ENCODE measurements around the gene MFAP3L. TPM values are rescaled to one million over a fixed set of nuclear protein-coding genes. Genes with fewer than 3 reads are reported as not detected.

The MFAP3L gene
- total RNA-seq, 5 donors from 2014 or later (not counting 1 experiment from before 2014, with no cell fraction given), result 0.75 to 1.7 (median 0.90) TPM

DNA sequence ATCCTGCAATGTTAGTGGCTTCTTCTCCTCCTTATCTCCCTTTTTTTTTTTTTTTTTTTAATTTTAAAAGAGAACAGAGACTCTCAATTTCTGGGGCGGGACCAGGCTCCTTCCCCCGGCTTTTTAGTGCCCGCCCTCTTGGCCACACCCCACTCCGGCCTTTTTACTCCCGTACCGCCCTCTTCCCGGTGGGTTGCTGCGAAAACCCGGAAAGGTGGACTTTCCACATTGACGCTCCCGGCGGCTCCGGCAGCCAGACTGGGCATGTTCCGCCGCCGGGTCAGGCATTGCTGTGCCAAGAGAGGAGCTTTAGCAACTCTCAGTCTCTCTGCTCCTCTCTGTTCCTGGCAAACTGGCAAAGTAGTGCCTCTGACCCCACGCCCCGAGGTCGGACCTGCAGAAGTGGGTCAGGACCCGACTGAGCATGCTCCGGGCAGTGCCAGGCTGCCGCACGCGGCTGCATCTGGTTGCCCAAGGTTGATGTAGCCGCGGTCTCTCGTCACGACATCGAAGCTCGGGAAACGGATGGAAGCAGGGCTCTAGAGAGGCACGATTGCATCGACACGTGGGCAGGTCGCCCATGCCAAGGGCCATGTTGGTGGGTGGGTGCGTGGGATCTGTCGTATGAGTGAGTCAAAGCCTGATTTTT, 1.1 kb upstream of the MFAP3L start:
- H3K27ac ChIP-seq (ENCODE audit: low read length), result peak overlapping the region; percentile 54
- ChIA-PET POLR2A (interaction anchor here (0.5 to 0.9 kb wide), 4 partner anchors 217 to 1111 kb away, joined by 3 to 8 read pairs (median 4); no protein-coding TSS in a partner anchor), CTCF (interaction anchor here (0.6 to 0.7 kb wide), 2 partner anchors 260 to 1720 kb away, joined by 4 to 6 read pairs; no protein-coding TSS in a partner anchor)
- no peaks in the 10 kb centered on the region for H3K9me3 ChIP-seq
- H3K4me1 ChIP-seq (ENCODE audit: control insufficient read depth in 1 of 2, extremely low read depth in 1 of 2, insufficient read depth in 2 of 2, low read length in 2 of 2), result peaks cover 4 to 15% of the 10 kb centered on the region in 2 experiments
- Mint-ChIP-seq H3K36me3 (no peaks in the 10 kb centered on the region), H3K4me3 (peak overlapping the region; percentile 87 to 91 (median 87)), H3K4me1 (peaks cover 12 to 17% (median 12%) of the 10 kb centered on the region in 3 donors), H3K27me3 (peaks cover 3 to 18% of the 10 kb centered on the region in 2 donors), H3K9me3 (no peaks in the 10 kb centered on the region), H3K27ac (peak overlapping the region; percentile 78 to 80)
- peak overlapping the region; percentile 82 to 96 for H3K4me3 ChIP-seq (ENCODE audit: control insufficient read depth in 1 of 2, extremely low read depth in 1 of 2, low read length in 1 of 2)
- WGBS (ENCODE audit: insufficient coverage), result 0% methylated on average over 31 of the region's 37 CpGs
- DNase-seq, result peak; percentile 63 to 92 (median 81)
- ATAC-seq (replicated peaks in 1 of 4), result peak; percentile 68 to 73 (median 70)
- no peaks in the 10 kb centered on the region for H3K36me3 ChIP-seq (ENCODE audit: control insufficient read depth in 2 of 2, extremely low read depth in 1 of 2, insufficient read depth in 1 of 2, low read length in 1 of 2)
- H3K27me3 ChIP-seq (replicated peaks in 1 of 2; ENCODE audit: control insufficient read depth in 2 of 2, extremely low read depth in 1 of 2, insufficient read depth in 2 of 2, low read length in 1 of 2), result peaks cover 2 to 15% of the 10 kb centered on the region in 2 experiments

DNA sequence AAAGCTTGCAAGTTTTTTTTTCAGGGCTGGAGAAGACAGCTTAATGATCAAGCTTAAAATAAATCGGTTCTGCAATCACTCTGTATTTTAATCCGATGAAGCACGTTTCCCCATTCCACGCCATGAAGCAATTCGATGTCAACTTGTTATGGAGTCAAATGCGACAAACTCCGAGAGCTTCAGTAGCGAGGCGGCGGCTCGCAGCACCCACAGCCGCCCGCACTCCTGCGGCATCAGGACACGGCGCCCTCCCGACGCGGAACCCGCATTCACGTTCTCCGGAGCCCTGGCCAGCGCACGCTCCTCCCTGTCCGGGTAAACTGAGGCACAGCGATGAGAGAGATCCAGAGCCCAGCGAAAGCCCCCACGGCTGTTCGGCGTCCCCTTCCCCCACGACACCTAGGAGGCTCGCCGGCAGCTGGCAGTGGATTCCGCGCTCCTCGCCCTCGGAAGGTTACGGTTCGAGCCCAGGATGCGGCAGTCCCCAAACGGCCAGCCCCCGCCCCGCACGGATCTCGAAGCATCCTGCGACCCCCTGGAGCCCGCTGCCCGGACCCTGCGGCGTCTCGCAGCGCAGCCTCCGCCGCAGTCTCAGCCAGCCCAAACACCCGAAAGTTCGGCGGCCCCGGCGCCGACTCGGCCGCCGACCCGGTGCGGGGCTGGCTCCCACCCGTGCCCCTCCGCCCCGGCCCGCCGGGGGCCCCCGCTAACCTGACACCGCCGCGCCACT, 507 bp downstream of the MFAP3L start:
- DNase-seq (peak in 13 of 35 experiments; percentile 0 to 24 (median 5)), ATAC-seq (replicated peaks in 1 of 4) (peak in 1 of 4 experiments; percentile 0)
- Mint-ChIP-seq H3K4me1 (peaks cover 12 to 17% (median 12%) of the 10 kb centered on the region in 3 donors), H3K4me3 (peak overlapping the region; percentile 82 to 91 (median 82)), H3K9me3 (no peaks in the 10 kb centered on the region), H3K27me3 (peaks cover 3 to 15% of the 10 kb centered on the region in 2 donors), H3K27ac (peak overlapping the region in 1 of 2 donors; percentile 37), H3K36me3 (no peaks in the 10 kb centered on the region)
- Histone ChIP-seq H3K9me3 (no peaks in the 10 kb centered on the region), H3K4me1 (ENCODE audit: control insufficient read depth in 1 of 2, extremely low read depth in 1 of 2, insufficient read depth in 2 of 2, low read length in 2 of 2) (peaks cover 4 to 15% of the 10 kb centered on the region in 2 experiments), H3K27me3 (replicated peaks in 1 of 2; ENCODE audit: control insufficient read depth in 2 of 2, extremely low read depth in 1 of 2, insufficient read depth in 2 of 2, low read length in 1 of 2) (peaks cover 2 to 13% of the 10 kb centered on the region in 2 experiments), H3K36me3 (ENCODE audit: control insufficient read depth in 2 of 2, extremely low read depth in 1 of 2, insufficient read depth in 1 of 2, low read length in 1 of 2) (no peaks in the 10 kb centered on the region), H3K4me3 (ENCODE audit: control insufficient read depth in 1 of 2, extremely low read depth in 1 of 2, low read length in 1 of 2) (peak overlapping the region; percentile 51 to 67), H3K27ac (ENCODE audit: low read length) (no peak overlapping the region)
- CTCF ChIA-PET, result interaction anchor here (0.7 to 1.2 kb wide), 4 partner anchors 213 to 413 kb away, joined by 3 to 4 read pairs (median 4); partner anchors contain the start of gene NEK1 (in 1 of the 2)
- POLR2A ChIA-PET, result interaction anchor here in 1 of 2 donors (0.6 kb wide), 3 partner anchors 364 to 1015 kb away, joined by 3 to 6 read pairs (median 3); partner anchors contain the start of gene CBR4
- WGBS (ENCODE audit: insufficient coverage), result 6% methylated on average over 74 of the region's 74 CpGs

DNA sequence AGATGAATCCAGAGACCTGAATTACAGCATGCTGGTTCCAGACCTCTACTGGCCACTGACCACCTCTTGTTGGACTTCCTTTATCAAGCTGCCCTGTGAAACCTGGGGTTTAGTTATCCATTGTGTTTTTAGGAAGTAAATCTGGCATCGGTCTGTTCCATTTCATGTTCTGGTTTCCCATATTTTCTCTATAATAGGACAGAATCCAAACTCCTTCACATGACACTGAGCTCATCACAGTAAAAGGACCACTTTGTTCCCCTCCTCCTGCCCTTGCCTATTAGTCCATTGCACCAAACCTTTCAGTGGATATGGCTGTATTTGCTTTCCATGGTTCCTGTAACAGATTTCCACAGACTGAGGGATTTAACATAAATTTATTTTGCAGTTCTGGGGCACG, 4.0 kb downstream of the MFAP3L start:
- Mint-ChIP-seq H3K27me3 (peaks cover 3 to 8% of the 10 kb centered on the region in 2 donors), H3K36me3 (no peaks in the 10 kb centered on the region), H3K4me3 (no peak overlapping the region), H3K27ac (no peak overlapping the region), H3K4me1 (peaks cover 1 to 9% (median 5%) of the 10 kb centered on the region in 3 donors), H3K9me3 (no peaks in the 10 kb centered on the region)
- ATAC-seq (replicated peaks in 1 of 4) (no peak), DNase-seq (no peak)
- WGBS (ENCODE audit: insufficient coverage), result 100% methylated on average over 1 of the region's 2 CpGs
- Histone ChIP-seq H3K27me3 (replicated peaks in 1 of 2; ENCODE audit: control insufficient read depth in 2 of 2, extremely low read depth in 1 of 2, insufficient read depth in 2 of 2, low read length in 1 of 2) (peaks cover 0 to 5% of the 10 kb centered on the region in 2 experiments), H3K27ac (ENCODE audit: low read length) (no peak overlapping the region), H3K36me3 (ENCODE audit: control insufficient read depth in 2 of 2, extremely low read depth in 1 of 2, insufficient read depth in 1 of 2, low read length in 1 of 2) (no peaks in the 10 kb centered on the region), H3K4me3 (ENCODE audit: control insufficient read depth in 1 of 2, extremely low read depth in 1 of 2, low read length in 1 of 2) (no peak overlapping the region), H3K4me1 (ENCODE audit: control insufficient read depth in 1 of 2, extremely low read depth in 1 of 2, insufficient read depth in 2 of 2, low read length in 2 of 2) (peaks cover 4 to 10% of the 10 kb centered on the region in 2 experiments), H3K9me3 (no peaks in the 10 kb centered on the region)
- POLR2A ChIA-PET, result no interaction called here
- CTCF ChIA-PET, result interaction anchor here in 1 of 2 donors (0.7 kb wide), 1 partner anchor 409 kb away, joined by 3 read pairs; no protein-coding TSS in a partner anchor

- ATAC-seq (replicated peaks in 1 of 4) (no peak), DNase-seq (no peak)
- H3K9me3 Mint-ChIP-seq, result no peaks in the 10 kb centered on the region
- POLR2A ChIA-PET, result no interaction called here
- Histone ChIP-seq H3K9me3 (no peaks in the 10 kb centered on the region), H3K4me1 (ENCODE audit: control insufficient read depth in 1 of 2, extremely low read depth in 1 of 2, insufficient read depth in 2 of 2, low read length in 2 of 2) (no peaks in the 10 kb centered on the region), H3K27me3 (replicated peaks in 1 of 2; ENCODE audit: control insufficient read depth in 2 of 2, extremely low read depth in 1 of 2, insufficient read depth in 2 of 2, low read length in 1 of 2) (peaks cover 0 to 4% of the 10 kb centered on the region in 2 experiments), H3K27ac (ENCODE audit: low read length) (no peak overlapping the region), H3K4me3 (ENCODE audit: control insufficient read depth in 1 of 2, extremely low read depth in 1 of 2, low read length in 1 of 2) (no peak overlapping the region), H3K36me3 (ENCODE audit: control insufficient read depth in 2 of 2, extremely low read depth in 1 of 2, insufficient read depth in 1 of 2, low read length in 1 of 2) (no peaks in the 10 kb centered on the region)
- no peak overlapping the region for H3K27ac Mint-ChIP-seq
- H3K4me1 Mint-ChIP-seq, result no peaks in the 10 kb centered on the region
- CTCF ChIA-PET, result interaction anchor here in 1 of 2 donors (0.7 kb wide), 1 partner anchor 433 kb away, joined by 3 read pairs; no protein-coding TSS in a partner anchor
- no peak overlapping the region for H3K4me3 Mint-ChIP-seq
- WGBS (ENCODE audit: insufficient coverage), result 75% methylated on average over 1 of the region's 3 CpGs
- H3K36me3 Mint-ChIP-seq, result no peaks in the 10 kb centered on the region
- peaks cover 3 to 4% of the 10 kb centered on the region in 2 donors for H3K27me3 Mint-ChIP-seq
These were observed 8.9 kb downstream of the MFAP3L start for GRCh38 chr4:170017252-170017651.

DNA sequence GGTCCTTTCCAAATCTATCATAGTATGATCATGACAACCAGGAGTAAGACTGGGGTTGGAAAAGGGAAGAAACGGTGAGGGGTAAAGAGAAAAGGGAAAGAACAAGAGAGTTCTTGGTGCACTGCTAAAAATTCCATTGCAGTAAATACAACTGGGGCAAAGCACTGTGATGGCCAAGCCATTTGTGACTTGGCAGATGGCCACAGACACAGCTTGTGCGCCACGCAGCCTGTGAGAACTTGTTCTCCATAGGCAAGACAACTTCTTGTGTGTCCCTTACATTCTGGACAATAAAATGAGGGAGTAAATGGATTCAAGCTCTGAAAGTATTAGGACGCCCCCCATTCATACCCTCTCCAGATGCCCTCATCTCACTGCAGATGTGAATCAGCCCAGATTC, 10.9 kb downstream of the MFAP3L start:
- 80% methylated on average over 1 of the region's 4 CpGs for WGBS (ENCODE audit: insufficient coverage)
- POLR2A ChIA-PET, result no interaction called here
- H3K4me3 ChIP-seq (ENCODE audit: control insufficient read depth in 1 of 2, extremely low read depth in 1 of 2, low read length in 1 of 2), result no peak overlapping the region

More for the DNA sequence above, 10.9 kb downstream of the MFAP3L start:
- peaks cover 0 to 4% (median 0%) of the 10 kb centered on the region in 3 donors for H3K9me3 Mint-ChIP-seq
- no peaks in the 10 kb centered on the region for H3K4me1 ChIP-seq (ENCODE audit: control insufficient read depth in 1 of 2, extremely low read depth in 1 of 2, insufficient read depth in 2 of 2, low read length in 2 of 2)
- CTCF ChIA-PET, result interaction anchor here in 1 of 2 donors (0.5 kb wide), 1 partner anchor 1947 kb away, joined by 3 read pairs; no protein-coding TSS in a partner anchor
- no peaks in the 10 kb centered on the region for H3K36me3 Mint-ChIP-seq
- no peaks in the 10 kb centered on the region for H3K36me3 ChIP-seq (ENCODE audit: control insufficient read depth in 2 of 2, extremely low read depth in 1 of 2, insufficient read depth in 1 of 2, low read length in 1 of 2)
- H3K4me3 Mint-ChIP-seq, result no peak overlapping the region
- no peaks in the 10 kb centered on the region for H3K9me3 ChIP-seq
- DNase-seq (no peak), ATAC-seq (replicated peaks in 1 of 4) (no peak)
- no peak overlapping the region for H3K27ac Mint-ChIP-seq
- no peaks in the 10 kb centered on the region for H3K4me1 Mint-ChIP-seq
- no peak overlapping the region for H3K27ac ChIP-seq (ENCODE audit: low read length)
- peaks cover 0 to 4% of the 10 kb centered on the region in 2 experiments for H3K27me3 ChIP-seq (replicated peaks in 1 of 2; ENCODE audit: control insufficient read depth in 2 of 2, extremely low read depth in 1 of 2, insufficient read depth in 2 of 2, low read length in 1 of 2)
- peaks cover 2 to 4% of the 10 kb centered on the region in 2 donors for H3K27me3 Mint-ChIP-seq
